Measurements from ENCODE around the gene LRRC37A3.
A peak's percentile ranks its signal among the peaks of the same experiment; 100 is the strongest.
"Not testable (repeated sequence)": the region's sequence is repeated elsewhere in the genome, so short reads cannot be mapped to it uniquely, and the experiment has no call there.

The LRRC37A3 gene

GRCh38 chr17:64834060-64834459, 85.2 kb downstream of the LRRC37A3 start:
- DNase-seq (ENCODE audit: low read depth) = not testable (repeated sequence)

GRCh38 chr17:64830631-64831040, 88.6 kb downstream of the LRRC37A3 start:
- DNase-seq (ENCODE audit: low read depth) = not testable (repeated sequence)

- DNase-seq (ENCODE audit: low read depth) = not testable (repeated sequence)
Measured at GRCh38 chr17:64829824-64830630, 89.3 kb downstream of the LRRC37A3 start.

- not testable (repeated sequence) for DNase-seq (ENCODE audit: low read depth)
Measured at GRCh38 chr17:64829068-64829467, 90.2 kb downstream of the LRRC37A3 start.

GRCh38 chr17:64818904-64819303, 100.4 kb downstream of the LRRC37A3 start:
- DNase-seq (ENCODE audit: low read depth) = not testable (repeated sequence)

GRCh38 chr17:64815833-64816198, 103.5 kb downstream of the LRRC37A3 start:
- DNase-seq (ENCODE audit: low read depth) = not testable (repeated sequence)

- DNase-seq (ENCODE audit: low read depth) = not testable (repeated sequence)
Measured at GRCh38 chr17:64814993-64815832, 104.1 kb downstream of the LRRC37A3 start.

GRCh38 chr17:64808178-64808977, 110.9 kb downstream of the LRRC37A3 start:
- peak; percentile 32 for DNase-seq (ENCODE audit: low read depth)

Data from stimulated activated CD8-positive, alpha-beta memory T cell treated with anti-CD3 and anti-CD28 coated beads, Interleukin-12 subunit alpha, Interleukin-12 subunit beta, amount 100 ng/mL, for 4 hours (primary cell).